NCI-H1417 treated with DMSO at 0.1 percent for 48 hours (cell line): ENCODE data around the gene MMS22L.
"Not testable (repeated sequence)": the region's sequence is repeated elsewhere in the genome, so short reads cannot be mapped to it uniquely, and the experiment has no call there.

ENCODE experiments used
- DNase-seq: peaks from one replicate; lab custom pipeline; 2025; lab: John Stamatoyannopoulos, UW

Gene MMS22L

GRCh38 chr6:97240222-97240621 is 42.8 kb downstream of the MMS22L start:
- no peak for DNase-seq

- DNase-seq: no peak
Measured at GRCh38 chr6:97231911-97232310, 51.1 kb downstream of the MMS22L start.

- no peak for DNase-seq
Measured at GRCh38 chr6:97222903-97223302, 60.1 kb downstream of the MMS22L start.

GRCh38 chr6:97218912-97219311 is 64.1 kb downstream of the MMS22L start:
- no peak for DNase-seq

GRCh38 chr6:97215157-97215769 is 67.8 kb downstream of the MMS22L start:
- DNase-seq: no peak

GRCh38 chr6:97214671-97215070 is 68.3 kb downstream of the MMS22L start:
- DNase-seq: no peak

GRCh38 chr6:97207383-97207782 is 75.6 kb downstream of the MMS22L start:
- DNase-seq: no peak

GRCh38 chr6:97205966-97206365 is 77.0 kb downstream of the MMS22L start:
- no peak for DNase-seq

GRCh38 chr6:97203343-97203742 is 79.7 kb downstream of the MMS22L start:
- DNase-seq: no peak

- no peak for DNase-seq
Measured at GRCh38 chr6:97198046-97198565, 84.9 kb downstream of the MMS22L start.

GRCh38 chr6:97195117-97195516 is 87.9 kb downstream of the MMS22L start:
- DNase-seq: no peak

- no peak for DNase-seq
Measured at GRCh38 chr6:97189767-97190166, 93.2 kb downstream of the MMS22L start.

GRCh38 chr6:97187951-97188350 is 95.1 kb downstream of the MMS22L start:
- no peak for DNase-seq

- no peak for DNase-seq
Measured at GRCh38 chr6:97186416-97186999, 96.5 kb downstream of the MMS22L start.

- DNase-seq: no peak
Measured at GRCh38 chr6:97177905-97178304, 105.1 kb downstream of the MMS22L start.

GRCh38 chr6:97176468-97176867 is 106.5 kb downstream of the MMS22L start:
- DNase-seq: no peak

GRCh38 chr6:97175806-97176205 is 107.2 kb downstream of the MMS22L start:
- no peak for DNase-seq

- no peak for DNase-seq
Measured at GRCh38 chr6:97174471-97174870, 108.5 kb downstream of the MMS22L start.

- no peak for DNase-seq
Measured at GRCh38 chr6:97160280-97160679, 122.7 kb downstream of the MMS22L start.

GRCh38 chr6:97155447-97155846 is 127.6 kb downstream of the MMS22L start:
- not testable (repeated sequence) for DNase-seq

- no peak for DNase-seq
Measured at GRCh38 chr6:97154015-97154414, 129.0 kb downstream of the MMS22L start.

- DNase-seq: no peak
Measured at GRCh38 chr6:97151601-97152000, 131.4 kb downstream of the MMS22L start.

GRCh38 chr6:97150932-97151331 is 132.1 kb downstream of the MMS22L start:
- DNase-seq: no peak

- no peak for DNase-seq
Measured at GRCh38 chr6:97147421-97147820, 135.6 kb downstream of the MMS22L start.
